GM19025 (cell line): ENCODE results near the gene ITIH4.
"Not testable (repeated sequence)": the region's sequence is repeated elsewhere in the genome, so short reads cannot be mapped to it uniquely, and the experiment has no call there.

ENCODE experiments used
- ATAC-seq: cut with Tn5 transposase; IDR thresholded peaks from one replicate; pipeline ENCODE4 v1.9.1; 2021; ENCODE audit warnings: mild to moderate bottlenecking, low read depth, moderate library complexity; ENCODE audit not compliant: unreplicated experiment

ITIH4 gene

DNA sequence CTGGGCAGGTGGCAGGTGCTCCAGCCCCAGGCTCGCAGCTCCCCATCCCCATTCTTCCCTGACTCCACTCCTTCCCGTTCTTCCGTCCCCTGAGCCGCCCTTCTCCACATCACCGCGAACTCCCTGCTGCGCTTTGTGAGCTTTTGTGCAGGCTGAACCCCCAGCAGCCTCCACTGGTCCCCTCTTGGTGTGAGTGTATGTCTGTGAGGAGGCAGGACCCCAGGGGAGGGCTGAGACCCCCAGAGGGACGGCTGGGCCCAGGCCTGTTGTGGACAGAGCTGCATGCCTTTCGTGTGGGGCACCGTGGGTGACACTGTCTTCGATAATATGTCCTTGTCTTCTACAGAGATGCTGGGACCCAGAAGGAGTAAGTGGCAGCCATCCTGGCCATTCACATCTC, 43.2 kb downstream of the ITIH4 start:
- ATAC-seq, result no peak

DNA sequence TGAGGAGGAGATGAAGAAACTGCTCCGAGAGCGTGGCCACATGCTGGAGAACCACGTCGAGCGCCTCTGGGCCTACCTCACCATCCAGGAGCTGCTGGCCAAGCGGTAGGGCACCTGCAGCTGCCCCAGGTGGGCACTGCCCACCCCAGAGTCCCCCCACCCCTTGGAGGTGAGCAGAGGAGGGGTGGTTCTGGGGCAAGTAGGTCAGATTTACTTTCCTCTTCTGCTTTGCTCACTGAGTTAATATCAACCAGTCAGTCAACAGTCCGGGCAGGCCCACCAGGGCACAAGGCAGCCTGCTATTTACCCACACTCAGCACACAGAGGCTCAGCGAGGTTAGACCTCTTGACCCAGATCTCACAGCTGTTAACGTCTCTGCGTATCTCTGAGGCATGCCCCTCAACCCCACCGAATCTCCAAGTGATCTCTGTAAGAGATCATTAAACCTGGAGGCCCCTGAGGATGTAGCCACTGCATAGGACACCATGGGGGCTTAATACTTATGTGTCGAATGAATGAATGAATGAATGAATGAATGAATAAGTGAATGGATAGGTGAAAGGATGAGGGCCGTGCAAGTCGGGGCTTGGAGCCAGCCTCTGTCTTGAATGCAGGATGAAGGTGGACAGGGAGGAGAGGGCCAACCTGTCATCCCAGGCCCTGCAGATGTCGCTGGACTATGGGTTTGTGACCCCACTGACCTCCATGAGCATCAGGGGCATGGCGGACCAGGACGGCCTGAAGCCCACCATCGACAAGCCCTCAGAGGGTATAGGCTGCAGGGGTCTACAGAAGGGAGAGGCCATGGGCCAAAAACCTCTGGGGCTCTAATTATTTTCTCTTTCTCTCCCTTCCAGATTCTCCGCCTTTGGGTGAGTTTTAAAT, 43.9 kb downstream of the ITIH4 start:
- no peak for ATAC-seq

DNA sequence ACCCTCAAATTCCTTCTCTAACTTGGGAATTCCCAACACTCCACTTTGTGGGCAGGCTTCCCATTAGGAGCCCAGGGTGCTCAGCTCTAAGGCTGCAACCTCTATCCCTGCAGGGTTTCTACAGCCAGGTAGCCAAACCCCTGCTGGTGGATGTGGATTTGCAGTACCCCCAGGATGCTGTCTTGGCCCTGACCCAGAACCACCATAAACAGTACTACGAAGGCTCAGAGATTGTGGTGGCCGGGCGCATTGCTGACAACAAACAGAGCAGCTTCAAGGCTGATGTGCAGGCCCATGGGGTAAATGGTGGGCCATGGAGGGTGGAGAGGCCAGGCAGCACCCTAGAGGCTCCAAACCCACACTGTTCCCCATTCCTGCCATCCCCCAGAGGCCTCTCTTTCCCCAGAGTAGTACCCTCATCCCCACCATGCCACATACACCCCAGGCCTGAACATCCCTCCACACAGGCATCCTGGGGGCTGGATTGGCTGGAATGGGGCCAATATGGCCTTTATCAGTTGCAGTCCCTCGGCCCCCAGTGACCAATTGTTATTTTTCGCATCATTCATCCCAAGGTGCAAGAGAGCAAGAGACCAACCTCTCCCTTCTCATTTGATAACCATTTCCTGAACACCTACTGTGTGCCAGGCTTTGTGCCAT, 45.4 kb downstream of the ITIH4 start:
- ATAC-seq, result no peak

DNA sequence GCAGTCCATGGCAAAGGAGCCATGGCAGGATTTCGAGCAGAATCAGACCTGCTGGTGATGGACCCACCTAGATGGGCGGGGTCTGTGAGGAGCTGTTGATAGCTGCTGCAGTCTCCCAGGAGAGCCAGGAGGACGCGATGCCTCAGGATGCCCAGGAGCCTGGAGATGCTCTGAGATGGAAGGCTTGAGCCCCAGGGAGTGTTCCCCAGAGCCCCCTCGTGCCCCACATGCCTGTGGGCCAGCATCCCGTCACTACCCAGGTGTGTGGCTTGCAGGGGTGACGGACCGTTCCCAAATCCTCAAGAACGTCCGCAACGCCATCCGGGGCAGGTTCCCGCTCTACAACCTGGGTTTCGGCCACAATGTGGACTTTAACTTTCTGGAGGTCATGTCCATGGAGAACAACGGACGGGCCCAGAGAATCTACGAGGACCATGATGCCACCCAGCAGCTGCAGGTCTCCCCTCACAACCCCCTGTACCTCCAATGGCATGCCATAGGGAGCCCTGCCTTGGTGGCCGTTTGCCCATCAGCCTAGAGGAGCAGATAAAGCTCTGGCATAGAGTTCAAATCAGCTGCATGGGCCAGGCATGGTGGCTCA, 46.4 kb downstream of the ITIH4 start:
- ATAC-seq, result no peak

DNA sequence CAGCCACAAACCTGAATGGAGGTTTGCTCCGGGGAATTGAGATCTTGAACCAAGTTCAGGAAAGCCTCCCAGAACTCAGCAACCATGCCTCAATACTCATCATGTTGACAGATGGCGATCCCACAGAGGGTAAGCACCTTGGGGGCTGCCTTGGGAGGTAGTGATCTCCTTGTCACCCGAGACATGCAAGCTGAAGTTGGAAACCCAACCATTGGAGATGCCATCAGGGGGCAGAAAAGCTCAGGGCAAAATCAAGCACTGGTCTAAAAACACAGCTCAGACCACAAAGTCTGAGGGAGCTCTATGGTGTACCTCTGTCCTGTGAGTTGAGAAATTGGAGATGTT, 47.3 kb downstream of the ITIH4 start:
- ATAC-seq, result no peak

DNA sequence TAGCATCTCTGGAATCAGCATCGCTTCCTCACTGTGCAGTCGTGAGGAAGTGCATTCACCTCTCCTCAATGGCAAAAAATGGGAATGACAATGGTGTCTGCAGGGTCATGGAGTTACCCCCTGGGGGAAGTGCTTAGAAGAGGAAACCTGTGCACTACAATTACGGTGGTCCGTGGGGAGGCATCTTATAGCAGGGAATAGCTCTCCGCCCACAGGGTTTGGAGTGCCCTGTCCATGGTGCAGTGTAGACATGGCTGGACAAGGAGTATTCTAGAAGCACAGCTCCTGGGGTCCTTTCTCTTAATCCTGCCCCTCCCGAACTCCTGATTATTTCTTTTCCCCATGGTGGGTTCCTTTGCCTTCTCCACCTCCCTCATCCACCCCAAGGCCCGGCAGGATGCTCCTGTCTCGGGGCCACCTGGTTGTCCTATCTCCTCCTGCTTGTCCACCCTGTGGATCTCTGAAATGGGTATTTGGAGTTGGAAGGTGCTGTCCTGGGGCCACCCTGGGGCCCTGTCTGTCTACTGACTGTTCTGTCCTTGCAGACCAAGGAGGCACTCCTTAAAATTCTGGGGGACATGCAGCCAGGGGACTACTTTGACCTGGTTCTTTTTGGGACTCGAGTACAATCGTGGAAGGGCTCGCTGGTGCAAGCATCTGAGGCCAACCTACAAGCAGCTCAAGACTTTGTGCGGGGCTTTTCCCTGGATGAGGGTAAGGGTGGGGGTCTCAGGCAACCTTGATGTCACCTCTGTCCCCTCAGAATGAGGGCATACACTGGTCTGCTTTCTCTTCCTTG, 47.9 kb downstream of the ITIH4 start:
- no peak for ATAC-seq

DNA sequence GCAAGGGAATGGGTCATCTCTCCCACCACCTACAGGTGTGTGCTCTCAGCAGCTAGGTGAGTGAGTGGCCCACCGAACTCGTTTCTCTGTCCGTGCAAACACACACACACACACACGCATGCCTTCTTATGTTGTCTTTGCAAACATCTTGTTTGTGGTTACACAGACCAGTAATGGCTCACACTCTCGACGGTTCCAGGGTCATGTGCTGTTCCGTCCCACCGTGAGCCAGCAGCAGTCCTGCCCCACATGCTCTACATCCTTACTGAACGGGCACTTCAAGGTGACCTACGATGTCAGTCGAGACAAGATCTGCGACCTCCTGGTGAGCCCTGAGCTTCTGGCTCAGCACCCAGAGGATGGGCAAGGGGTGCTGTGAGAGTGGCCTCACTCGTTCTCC, 48.7 kb downstream of the ITIH4 start:
- ATAC-seq, result no peak

DNA sequence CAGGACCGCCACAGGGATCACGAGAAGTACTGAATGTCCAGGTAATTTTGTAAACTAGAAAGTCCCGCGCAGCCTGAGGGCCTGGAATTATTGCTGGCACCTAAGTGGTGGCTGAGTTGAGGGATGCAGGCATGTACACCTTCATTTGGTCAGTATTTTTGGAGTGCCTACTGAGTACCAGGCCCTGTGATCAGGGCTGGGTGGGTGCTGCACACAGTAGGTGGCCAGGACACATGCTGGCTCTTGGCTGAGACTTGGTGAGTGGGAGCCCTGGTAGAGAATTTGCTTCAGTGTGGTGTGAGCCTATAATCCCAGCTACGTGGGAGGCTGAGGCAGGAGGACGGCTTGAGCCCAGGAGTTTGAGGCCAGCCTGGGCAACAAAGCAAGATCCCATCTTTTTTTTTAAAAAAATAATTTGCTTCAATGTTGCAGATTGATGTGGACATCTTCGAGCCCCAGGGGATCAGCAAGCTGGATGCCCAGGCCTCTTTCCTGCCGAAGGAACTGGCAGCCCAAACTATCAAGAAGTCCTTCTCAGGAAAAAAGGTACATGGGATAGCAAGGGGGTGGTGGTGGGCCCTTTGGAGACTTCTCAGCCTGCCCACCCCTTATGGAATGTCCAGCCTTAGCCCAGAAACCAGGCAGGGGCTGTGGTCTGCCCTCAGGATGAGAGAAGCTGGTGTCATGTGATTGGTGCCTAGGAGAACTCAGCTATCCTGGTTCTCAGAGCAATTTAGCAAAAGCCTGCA, 50.5 kb downstream of the ITIH4 start:
- ATAC-seq, result no peak

DNA sequence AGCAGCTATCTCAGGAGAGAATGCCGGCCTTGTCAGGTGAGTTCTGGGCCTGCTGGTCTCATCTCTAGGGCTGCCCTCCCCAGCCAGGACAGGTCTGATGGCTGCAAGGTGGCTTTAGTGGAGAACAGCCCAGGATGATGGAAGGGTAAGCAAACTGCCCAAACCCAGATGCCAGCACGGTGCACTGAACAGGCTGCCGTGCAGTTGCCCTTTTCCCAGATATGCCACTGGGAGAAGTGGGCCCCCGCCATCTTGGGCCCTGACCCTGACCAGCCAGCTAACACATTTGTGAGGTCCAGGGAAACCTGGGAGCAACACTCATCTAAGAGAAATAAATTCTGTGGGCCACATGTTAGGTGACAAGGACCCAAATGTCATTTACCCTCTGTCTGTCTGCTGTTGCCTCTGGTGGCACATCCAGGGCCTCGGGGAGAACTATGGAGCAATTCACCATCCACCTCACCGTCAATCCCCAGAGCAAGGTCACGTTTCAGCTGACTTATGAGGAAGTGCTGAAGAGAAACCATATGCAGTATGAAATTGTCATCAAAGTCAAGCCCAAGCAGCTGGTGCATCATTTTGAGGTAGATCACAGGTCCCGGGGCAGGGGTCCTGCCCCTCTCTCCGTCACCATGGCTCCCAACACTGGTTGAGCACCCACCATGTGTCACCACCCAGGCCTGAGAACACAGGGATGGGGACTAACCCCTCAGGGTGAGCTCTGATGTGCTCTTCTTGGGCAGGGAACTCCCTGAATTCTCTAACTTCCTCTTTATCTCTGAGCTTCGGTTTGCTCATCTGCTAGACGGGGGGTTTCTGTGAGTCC, 51.2 kb downstream of the ITIH4 start:
- ATAC-seq, result peak; percentile 69

DNA sequence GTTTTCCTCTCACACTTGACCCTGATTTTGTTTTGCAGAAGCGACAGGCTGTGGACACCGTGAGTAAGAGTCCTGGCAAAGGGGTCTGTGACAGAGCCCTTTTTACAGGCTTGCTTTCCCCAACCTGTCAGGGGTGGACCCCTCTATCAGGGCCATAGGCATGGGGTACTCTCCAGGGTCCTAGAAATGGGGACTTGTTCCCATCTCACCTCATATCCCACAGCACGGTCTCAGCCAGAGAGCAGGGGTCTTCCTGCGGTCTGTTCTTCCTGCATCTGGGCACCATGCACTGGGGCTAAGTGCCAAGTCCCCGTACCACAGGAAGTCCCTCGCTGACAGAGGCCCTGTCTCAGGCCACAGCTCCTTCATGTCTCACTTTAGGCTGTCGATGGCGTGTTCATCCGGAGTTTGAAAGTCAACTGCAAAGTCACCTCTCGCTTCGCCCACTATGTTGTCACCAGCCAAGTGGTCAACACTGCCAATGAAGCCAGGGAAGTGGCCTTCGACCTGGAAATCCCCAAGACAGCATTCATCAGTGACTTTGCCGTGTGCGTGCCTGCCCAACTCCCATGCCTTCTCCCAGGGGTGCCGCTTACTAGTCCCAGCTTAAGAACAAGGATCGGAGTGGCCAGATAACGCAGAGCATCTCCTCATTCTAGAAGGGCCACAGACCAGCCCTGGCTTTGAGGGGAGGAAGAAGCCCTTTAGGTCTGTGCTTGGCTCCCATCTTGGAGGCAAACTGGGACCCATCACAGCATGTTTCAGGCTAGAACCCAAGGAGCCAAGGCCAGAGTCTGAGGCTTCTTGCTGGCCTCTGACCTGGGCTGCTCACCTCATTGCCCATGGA, 52.3 kb downstream of the ITIH4 start:
- no peak for ATAC-seq

DNA sequence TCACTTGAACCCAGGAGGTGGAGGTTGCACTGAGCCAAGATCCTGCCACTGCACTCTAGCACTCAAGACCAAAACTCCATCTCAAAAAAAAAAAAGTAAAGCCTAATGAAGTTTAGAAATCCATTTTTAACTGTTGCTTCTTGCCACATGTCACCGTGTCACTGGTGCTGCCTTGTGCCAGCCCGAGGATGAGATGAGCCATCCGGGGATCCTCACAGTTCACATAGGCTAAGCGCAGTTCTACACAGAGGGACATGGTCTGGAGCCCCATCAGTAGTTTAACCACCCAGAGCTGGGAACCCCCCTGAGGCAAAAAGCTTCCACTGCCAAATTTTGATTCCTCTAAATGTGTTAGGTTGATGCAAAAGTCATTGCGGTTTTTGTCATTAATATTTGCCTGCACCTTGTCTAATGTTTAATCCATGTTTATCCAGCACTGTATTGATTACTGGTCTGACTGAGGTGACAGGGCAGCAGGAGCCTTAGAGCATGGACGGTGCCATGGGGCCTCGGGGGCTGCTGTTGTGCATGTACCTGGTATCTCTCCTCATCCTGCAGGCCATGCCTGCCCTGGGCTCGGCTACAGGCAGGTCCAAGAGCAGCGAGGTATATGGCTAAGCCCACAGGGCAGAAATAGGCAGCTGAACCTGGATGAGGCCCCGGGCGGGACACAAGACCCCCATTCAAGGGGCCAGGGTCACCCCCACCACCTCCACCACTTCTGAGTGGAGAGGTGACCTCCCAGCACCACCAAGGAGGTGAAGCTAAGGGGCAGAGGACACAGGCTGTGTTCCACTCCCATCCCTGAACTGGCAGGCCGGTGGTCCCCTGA, 53.1 kb downstream of the ITIH4 start, which contains the start of gene ITIH1:
Gene ITIH1 (plus strand): TSS at position 473 of the 832 bp plus-strand sequence. CDS start 17 bp downstream, at position 490.
- ATAC-seq, result no peak

DNA sequence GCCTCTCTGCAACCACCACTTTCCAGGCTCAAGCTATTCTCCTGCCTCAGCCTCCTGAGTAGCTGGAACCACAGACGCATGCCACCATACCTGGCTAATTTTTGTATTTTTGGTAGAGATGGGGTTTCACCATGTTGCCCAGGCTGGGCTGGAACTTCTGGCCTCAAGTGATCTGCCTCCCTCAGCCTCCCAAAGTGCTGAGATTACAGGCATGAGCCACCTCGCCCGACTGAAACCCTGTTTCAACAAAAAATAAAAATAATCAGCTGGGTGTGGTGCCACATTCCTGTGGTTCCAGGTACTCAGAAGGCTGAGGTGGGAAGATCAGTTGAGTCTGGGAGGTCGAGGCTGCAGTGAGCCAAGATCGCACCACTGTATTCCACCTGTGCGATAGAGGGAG, 54.0 kb downstream of the ITIH4 start:
- not testable (repeated sequence) for ATAC-seq

DNA sequence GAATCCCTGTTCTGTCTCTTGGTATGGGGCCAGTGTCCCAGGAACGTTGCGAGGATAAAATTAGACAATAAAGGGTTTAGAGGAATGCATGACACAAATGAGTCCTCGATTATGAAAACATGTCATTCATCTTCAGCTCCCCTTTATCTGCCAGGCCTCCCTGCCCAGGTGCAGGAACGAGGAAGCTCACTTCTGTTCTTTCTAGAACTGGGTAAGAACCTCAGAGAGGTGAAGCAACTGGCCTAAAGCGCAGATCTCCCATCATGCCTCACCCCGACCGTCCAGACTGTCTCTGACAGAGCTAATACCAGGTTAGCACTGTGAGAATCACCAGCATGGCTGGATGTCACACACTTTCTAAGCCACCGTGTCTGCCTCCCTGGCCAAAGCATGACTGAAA, 54.6 kb downstream of the ITIH4 start:
- ATAC-seq, result no peak

DNA sequence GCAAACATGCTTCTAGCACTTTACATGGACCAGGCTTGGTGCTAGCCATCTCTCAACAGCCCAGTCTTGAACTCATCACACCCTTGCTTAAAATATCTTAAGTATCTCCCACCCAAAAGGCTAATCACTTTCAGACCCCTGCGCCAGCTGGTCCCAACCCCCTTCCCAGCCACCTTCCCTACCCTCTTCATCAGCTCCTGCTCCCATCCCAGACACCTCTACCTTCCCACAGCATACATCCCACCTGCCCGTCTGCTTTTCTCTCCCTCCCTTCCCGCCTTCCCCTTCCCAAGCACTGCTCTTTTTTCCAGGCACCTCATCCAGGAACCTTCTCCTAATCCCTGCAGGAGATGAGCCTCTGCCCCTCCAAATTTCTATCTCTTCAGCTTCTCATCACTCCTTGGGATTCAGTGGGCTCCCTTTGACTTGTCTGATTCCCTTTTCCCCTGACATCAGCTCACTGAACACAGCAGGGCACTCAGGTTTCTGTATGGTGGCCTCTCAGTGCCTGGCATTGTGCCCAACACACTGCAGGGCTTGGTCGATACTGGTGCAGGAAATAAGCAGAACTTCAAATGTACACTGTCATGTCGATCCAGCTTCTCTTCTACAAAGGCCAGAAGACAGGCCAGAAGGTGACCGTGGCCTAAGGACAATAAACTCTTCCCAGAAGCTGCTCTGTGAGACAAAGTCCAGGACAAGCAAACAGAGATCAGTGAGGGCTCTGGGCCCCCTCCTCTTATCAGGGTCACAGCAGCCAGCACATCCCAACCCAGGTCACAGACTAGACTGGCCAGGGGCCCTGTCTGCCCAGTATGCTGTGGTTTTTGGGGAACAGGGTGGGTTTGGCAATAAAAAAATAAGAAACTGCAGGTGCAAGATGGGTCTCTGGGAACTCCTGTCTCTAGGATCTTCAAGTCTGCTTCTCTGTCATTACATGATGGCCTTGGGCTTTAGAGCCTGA, 55.3 kb downstream of the ITIH4 start:
- ATAC-seq, result no peak

DNA sequence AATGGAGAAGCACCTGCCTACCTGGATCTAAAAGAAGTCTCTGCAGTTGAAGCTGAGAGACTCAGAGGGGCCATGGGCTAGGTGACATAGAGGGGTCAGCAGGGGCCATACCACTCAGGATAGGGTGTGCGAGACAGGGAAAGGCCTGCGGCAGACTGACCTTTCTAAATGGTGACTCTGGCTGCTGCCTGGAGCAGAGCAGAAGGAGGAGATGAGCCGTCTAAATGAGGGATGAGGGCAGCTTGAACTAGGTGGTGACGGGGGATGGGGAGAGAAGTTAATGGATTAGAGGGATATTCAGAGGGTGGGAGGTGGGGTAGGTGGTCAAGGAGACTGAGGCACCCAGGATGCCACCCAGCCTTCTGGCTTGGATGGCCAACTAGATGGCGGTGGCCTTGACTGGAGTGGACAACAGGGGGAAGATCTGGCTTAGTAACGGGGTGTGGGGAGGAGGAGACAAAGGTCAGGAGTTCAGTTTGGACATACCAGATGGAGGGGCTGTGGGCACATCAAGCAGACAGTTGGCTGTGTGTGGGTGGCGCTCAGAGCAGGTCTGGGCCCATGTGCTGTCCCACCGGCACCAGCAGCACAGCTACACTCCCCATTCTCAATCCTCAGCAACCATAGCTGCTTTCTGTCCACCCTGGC, 56.3 kb downstream of the ITIH4 start:
- no peak for ATAC-seq
